ENCODE measurements around the gene SLCO2B1. TPM values are rescaled to one million over a fixed set of nuclear protein-coding genes. Genes with fewer than 3 reads are reported as not detected.

The SLCO2B1 gene
- total RNA-seq, 1 donor from 2014 or later = 9.8 TPM

- no peak for DNase-seq
Measured at GRCh38 chr11:75145196-75145971, 5.5 kb upstream of the SLCO2B1 start.

- DNase-seq = no peak
Measured at GRCh38 chr11:75145972-75146519, 4.9 kb upstream of the SLCO2B1 start.

DNA sequence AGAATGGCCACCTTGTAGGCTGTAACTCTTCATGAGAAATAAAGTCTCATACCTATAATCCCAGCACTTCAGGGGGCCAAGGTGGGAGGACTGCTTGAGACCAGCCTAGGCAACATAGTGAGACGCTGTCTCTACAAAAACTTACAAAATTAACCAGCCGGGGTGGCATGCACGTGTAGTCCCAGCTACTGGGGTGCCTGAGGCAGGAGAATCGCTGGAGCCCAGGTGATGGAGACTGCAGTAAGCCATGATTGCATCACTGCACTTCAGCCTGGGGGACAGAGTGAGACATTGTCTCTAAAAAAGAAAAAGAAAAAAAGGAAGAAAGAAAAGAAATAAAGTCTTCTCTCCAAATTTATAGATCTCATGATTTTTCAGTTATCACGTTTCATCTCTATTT lies 4.2 kb upstream of the SLCO2B1 start:
- DNase-seq = no peak

DNA sequence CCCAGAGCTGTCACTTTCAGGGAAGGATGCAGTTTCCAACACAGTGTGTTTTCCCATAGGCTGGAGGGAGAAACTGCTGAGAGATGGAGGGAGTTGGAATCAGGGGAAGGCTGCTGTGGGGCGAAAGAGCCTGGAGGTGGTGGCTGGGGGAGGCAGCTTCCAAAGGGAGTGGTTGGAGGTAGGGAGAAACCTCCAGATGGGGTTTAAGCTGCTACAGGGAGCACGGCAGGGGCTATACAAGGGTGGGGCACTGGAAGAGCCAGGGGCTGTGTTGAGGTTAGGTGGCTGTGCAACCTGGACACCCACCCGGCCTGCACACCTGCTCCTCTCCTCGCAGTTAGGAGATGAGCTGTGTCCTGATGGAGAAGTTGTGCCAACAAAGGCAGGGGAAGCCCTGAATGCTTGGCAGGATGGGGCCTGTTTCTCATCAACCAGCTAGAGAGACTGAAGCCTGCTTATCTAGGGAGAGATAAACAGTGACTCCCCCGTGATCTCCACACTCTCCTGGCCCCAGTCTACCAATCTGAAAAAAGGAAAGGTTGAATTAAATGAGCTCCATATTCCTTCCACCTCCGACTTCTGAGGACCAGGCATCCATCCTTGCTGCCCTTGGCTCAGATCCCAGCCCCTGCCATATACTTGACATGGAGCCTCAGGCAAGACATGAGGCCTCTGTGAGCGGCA lies 3.6 kb upstream of the SLCO2B1 start:
- DNase-seq = no peak

GRCh38 chr11:75147875-75148263 lies 3.0 kb upstream of the SLCO2B1 start:
- DNase-seq = no peak

- DNase-seq = no peak
Measured at GRCh38 chr11:75148436-75148983, 2.4 kb upstream of the SLCO2B1 start.

- no peak for DNase-seq
Measured at GRCh38 chr11:75149766-75150465, 991 bp upstream of the SLCO2B1 start.

GRCh38 chr11:75151346-75152047 lies 590 bp downstream of the SLCO2B1 start:
- DNase-seq = no peak

- DNase-seq = no peak
Measured at GRCh38 chr11:75152090-75152489, 1.2 kb downstream of the SLCO2B1 start.

GRCh38 chr11:75152651-75153427 lies 1.9 kb downstream of the SLCO2B1 start:
- DNase-seq = no peak

DNA sequence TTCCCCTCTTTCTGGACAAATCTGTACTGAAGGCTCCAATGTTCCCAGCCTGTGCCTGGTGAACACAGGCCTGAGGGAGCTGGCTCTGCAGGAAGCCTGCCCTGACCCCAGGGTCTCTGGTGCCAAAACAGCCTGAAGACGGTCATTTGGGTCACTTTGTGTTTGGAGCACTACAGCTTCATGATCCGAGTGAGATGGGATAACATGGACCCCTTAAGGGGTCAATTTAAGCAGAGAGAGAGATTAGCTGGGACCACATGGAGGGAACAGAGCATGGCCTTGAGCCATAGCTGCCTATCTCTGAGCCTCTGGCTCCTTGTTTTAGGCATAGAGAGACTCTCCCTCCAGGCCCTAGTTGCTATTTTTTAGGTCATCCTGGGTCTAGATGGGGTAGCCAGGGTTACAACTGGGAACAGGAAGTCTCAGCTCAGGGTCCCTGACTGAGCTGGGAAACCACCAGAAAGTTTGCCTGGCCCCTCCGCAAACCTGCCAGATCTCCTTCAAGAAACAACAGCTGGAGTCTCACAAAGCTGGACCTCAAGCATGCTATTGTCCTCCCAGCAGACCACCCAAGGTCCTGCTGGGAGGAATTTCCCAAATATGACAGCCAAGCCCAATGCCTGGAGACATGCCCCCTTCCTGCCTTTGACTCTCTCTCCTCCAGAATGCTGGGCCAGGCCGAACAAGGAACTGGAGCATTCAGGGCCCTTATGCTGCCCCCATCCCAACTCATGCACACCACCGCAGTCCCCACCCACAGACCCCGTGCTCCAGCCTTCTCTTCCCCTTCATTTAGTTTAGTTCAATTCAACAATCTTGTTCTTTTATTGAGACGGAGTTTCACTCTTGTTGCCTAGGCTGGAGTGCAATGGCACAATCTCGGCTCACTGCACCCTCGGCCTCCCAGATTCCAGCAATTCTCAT lies 4.0 kb downstream of the SLCO2B1 start:
- no peak for DNase-seq

DNA sequence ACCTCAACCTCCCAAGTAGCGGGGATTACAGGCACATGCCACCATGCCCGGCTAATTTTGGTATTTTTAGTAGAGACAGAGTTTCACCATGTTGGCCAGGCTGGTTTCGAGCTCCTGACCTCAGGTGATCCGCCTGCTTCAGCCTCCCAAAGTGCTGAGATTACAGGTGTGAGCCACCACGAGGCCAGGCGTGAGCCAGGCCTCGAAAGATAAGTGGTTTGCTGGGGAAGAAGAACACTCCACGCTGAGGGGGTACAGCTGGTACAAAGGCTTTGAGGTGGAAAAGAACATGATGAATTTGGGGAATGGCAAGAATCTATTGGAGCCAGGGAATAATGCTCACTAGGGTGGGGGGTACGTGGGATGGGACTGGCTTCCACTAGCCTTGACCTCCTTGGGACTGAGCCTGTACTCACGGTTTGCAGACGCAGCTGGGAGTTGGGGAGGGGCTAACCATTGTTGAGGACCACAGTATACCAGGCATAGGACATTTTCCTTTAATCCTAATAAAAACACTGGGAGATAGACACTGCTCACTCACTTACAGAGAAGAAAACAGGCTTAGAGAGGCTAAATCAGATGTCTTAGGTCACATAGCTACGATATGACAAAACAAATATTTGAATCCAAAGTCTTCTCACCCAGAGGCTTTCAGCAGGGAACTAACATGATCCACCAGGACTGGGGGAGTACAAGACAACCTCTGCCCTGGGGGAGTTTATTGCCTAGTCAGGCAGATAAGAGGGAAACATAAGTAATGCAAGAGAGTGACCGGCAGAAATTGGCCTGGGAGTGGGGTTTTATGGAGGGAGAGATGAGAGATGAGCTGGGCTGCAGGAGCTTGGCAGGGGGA lies 4.9 kb downstream of the SLCO2B1 start:
- no peak for DNase-seq

GRCh38 chr11:75158241-75158640 lies 7.3 kb downstream of the SLCO2B1 start:
- no peak for DNase-seq

GRCh38 chr11:75158696-75159150 lies 7.8 kb downstream of the SLCO2B1 start:
- no peak for DNase-seq

DNA sequence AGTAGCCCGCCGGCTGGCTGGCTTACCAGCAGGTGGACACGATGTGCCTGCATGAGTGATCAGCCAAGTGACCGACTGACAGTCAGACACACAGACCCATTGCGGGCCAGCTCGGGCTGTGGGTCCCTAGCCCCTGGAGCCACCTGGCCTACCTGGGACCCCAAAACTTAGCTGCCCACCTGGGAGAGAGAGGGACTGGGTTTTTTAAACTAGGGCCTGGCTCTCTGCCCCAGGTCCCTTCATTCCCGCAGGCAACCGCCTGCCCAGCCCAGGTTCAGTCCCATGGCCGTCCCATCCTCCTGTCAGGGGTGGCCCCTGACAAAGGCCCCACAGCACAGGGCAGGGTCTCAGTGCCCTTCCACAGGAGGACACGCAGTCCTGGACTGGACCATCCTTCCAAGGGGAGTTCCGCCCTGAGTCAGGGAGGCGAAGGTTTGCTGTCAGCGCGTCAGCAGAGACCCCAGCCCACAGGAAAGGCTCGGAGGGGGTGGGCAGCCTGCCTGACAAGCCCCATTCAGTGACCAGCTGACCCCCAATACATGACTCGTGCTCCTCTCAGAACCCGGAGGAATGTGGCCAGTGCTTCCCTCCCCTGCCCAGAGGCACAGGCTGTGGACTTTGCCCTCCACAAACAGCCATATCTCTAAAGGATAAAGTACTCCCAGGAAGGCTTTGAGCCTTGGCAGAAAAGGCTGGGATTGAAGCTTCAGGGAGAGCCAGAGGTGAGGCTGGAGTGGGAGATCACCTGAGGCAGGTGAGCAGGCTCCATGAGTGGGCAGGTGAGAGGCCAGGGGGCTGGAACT lies 8.4 kb downstream of the SLCO2B1 start:
- DNase-seq = no peak

GRCh38 chr11:75160220-75160757 lies 9.4 kb downstream of the SLCO2B1 start:
- DNase-seq = peak; percentile 14

- no peak for DNase-seq
Measured at GRCh38 chr11:75160880-75161279, 10.0 kb downstream of the SLCO2B1 start.

Measured in skin of body (tissue), 2 donors.